HEK293 (cell line): ENCODE data around the gene HGS.

ENCODE experiments used
- CTCF ChIA-PET: fragments of 350-600 bp; formaldehyde crosslinking; extraction: SDS; loops from one replicate; lab custom pipeline; 2021; ENCODE audit warnings: antibody characterized with exemption; lab: Yijun Ruan, JAX
- POLR2A ChIA-PET: fragments of 300-600 bp; formaldehyde crosslinking; extraction: SDS; loops from one replicate; lab custom pipeline; 2020; ENCODE audit warnings: antibody characterized with exemption, inconsistent platforms; lab: Yijun Ruan, JAX
- H3K27ac ChIP-seq: fragments of 200-500 bp; sonication (Bioruptor generic); 2 replicates; pipeline ENCODE4 v1.5.1; 2014; ENCODE audit warnings: low read depth, low read length, control low read depth, inconsistent platforms; ENCODE audit errors: extremely low read depth
- H3K36me3 ChIP-seq, 2 experiments: fragments of 200-500 bp in 1 of 2; sonication (Bioruptor generic) in 1 of 2; 1 replicate in 1 of 2; 2 replicates in 1 of 2; pipeline ENCODE4 v1.5.1; 2014 to 2017; ENCODE audit warnings: inconsistent platforms in 2 of 2, low read length in 2 of 2; ENCODE audit not compliant: control insufficient read depth in 2 of 2, insufficient read depth in 1 of 2
- H3K4me1 ChIP-seq: fragments of 200-500 bp; sonication (Bioruptor generic); 2 replicates; pipeline ENCODE4 v1.5.1; 2014; ENCODE audit warnings: mild to moderate bottlenecking, low read length, inconsistent platforms; ENCODE audit not compliant: control insufficient read depth, insufficient read depth
- H3K4me3 ChIP-seq: 2 replicates; pipeline ENCODE4 v1.5.1; 2011; ENCODE audit warnings: low read depth, mild to moderate bottlenecking, control low read depth, low read length, moderate library complexity
- H3K9me3 ChIP-seq: fragments of 200-500 bp; sonication (Bioruptor generic); 2 replicates; pipeline ENCODE4 v1.5.1; 2014; ENCODE audit warnings: low read depth, low read length, inconsistent platforms; ENCODE audit not compliant: control insufficient read depth, insufficient read depth
- GFI1B ChIP-seq: fragments of 450-650 bp; formaldehyde crosslinking; IDR thresholded peaks from 2 replicates; pipeline ENCODE4 v1.5.1; 2016; ENCODE audit warnings: missing biosample characterization, missing genetic modification characterization
- GLIS2 ChIP-seq: fragments of 450-650 bp; formaldehyde crosslinking; IDR thresholded peaks from 2 replicates; pipeline ENCODE4 v1.5.1; 2016; ENCODE audit warnings: missing biosample characterization, missing genetic modification characterization
- KLF1 ChIP-seq: fragments of 450-650 bp; formaldehyde crosslinking; IDR thresholded peaks from 2 replicates; pipeline ENCODE4 v1.5.1; 2016; ENCODE audit warnings: missing biosample characterization, missing genetic modification characterization
- OSR2 ChIP-seq: fragments of 450-650 bp; formaldehyde crosslinking; IDR thresholded peaks from 2 replicates; pipeline ENCODE4 v1.5.1; 2016; ENCODE audit warnings: missing biosample characterization, missing genetic modification characterization
- REPIN1 ChIP-seq: fragments of 450-650 bp; formaldehyde crosslinking; IDR thresholded peaks from 2 replicates; pipeline ENCODE4 v1.5.1; 2017; ENCODE audit warnings: missing biosample characterization, missing genetic modification characterization, low read depth
- ZEB2 ChIP-seq: fragments of 450-650 bp; formaldehyde crosslinking; IDR thresholded peaks from 2 replicates; pipeline ENCODE4 v1.5.1; 2016; ENCODE audit warnings: missing biosample characterization, missing genetic modification characterization
- ZFP37 ChIP-seq: fragments of 450-650 bp; formaldehyde crosslinking; IDR thresholded peaks from 2 replicates; pipeline ENCODE4 v1.5.1; 2016; ENCODE audit warnings: missing biosample characterization, missing genetic modification characterization
- ZNF114 ChIP-seq: fragments of 450-650 bp; formaldehyde crosslinking; IDR thresholded peaks from 2 replicates; pipeline ENCODE4 v1.5.0; 2017; ENCODE audit warnings: missing biosample characterization, missing genetic modification characterization
- ZNF157 ChIP-seq: fragments of 450-650 bp; formaldehyde crosslinking; IDR thresholded peaks from 2 replicates; pipeline ENCODE4 v1.5.1; 2016; ENCODE audit warnings: missing biosample characterization, missing genetic modification characterization
- ZNF16 ChIP-seq: fragments of 450-650 bp; formaldehyde crosslinking; IDR thresholded peaks from 2 replicates; pipeline ENCODE4 v1.5.1; 2016; ENCODE audit warnings: low read depth, missing biosample characterization, missing genetic modification characterization
- ZNF19 ChIP-seq: fragments of 450-650 bp; formaldehyde crosslinking; IDR thresholded peaks from 2 replicates; pipeline ENCODE4; 2016; ENCODE audit warnings: missing biosample characterization, missing genetic modification characterization, low read depth
- ZNF302 ChIP-seq: fragments of 450-650 bp; formaldehyde crosslinking; IDR thresholded peaks from 2 replicates; pipeline ENCODE4 v1.5.1; 2016; ENCODE audit warnings: missing biosample characterization, missing genetic modification characterization, low read depth
- ZNF426 ChIP-seq: fragments of 450-650 bp; formaldehyde crosslinking; IDR thresholded peaks from 2 replicates; pipeline ENCODE4 v1.5.1; 2017; ENCODE audit warnings: missing biosample characterization, missing genetic modification characterization, mild to moderate bottlenecking, inconsistent platforms, moderate library complexity
- ZNF560 ChIP-seq: fragments of 450-650 bp; formaldehyde crosslinking; IDR thresholded peaks from 2 replicates; pipeline ENCODE4 v1.5.1; 2017; ENCODE audit warnings: missing biosample characterization, missing genetic modification characterization, borderline replicate concordance
- ZNF610 ChIP-seq: fragments of 450-650 bp; formaldehyde crosslinking; IDR thresholded peaks from 2 replicates; pipeline ENCODE4 v1.5.1; 2016; ENCODE audit warnings: missing biosample characterization, missing genetic modification characterization, borderline replicate concordance
- ZNF776 ChIP-seq: fragments of 450-650 bp; formaldehyde crosslinking; IDR thresholded peaks from 2 replicates; pipeline ENCODE4 v1.5.0; 2017; ENCODE audit warnings: missing biosample characterization, missing genetic modification characterization, borderline replicate concordance
- ZNF792 ChIP-seq: fragments of 450-650 bp; formaldehyde crosslinking; IDR thresholded peaks from 2 replicates; pipeline ENCODE4 v1.5.1; 2016; ENCODE audit warnings: missing biosample characterization, missing genetic modification characterization
- TF ChIP-seq, protein P1 (sequence below): fragments of 450-650 bp; formaldehyde crosslinking; IDR thresholded peaks from 2 replicates; pipeline ENCODE4 v1.5.1; 2016; ENCODE audit warnings: missing biosample characterization, missing genetic modification characterization
- TF ChIP-seq, protein P2 (sequence below): fragments of 450-650 bp; formaldehyde crosslinking; IDR thresholded peaks from 2 replicates; pipeline ENCODE4 v1.5.1; 2016; ENCODE audit warnings: missing biosample characterization, missing genetic modification characterization
- TF ChIP-seq, protein P3 (sequence below): fragments of 450-650 bp; formaldehyde crosslinking; IDR thresholded peaks from 2 replicates; pipeline ENCODE4 v1.5.0; 2017; ENCODE audit warnings: missing biosample characterization, missing genetic modification characterization, borderline replicate concordance
- TF ChIP-seq, protein P4 (sequence below): fragments of 450-650 bp; formaldehyde crosslinking; IDR thresholded peaks from 2 replicates; pipeline ENCODE4 v1.5.1; 2016; ENCODE audit warnings: missing biosample characterization, missing genetic modification characterization

The HGS gene

DNA sequence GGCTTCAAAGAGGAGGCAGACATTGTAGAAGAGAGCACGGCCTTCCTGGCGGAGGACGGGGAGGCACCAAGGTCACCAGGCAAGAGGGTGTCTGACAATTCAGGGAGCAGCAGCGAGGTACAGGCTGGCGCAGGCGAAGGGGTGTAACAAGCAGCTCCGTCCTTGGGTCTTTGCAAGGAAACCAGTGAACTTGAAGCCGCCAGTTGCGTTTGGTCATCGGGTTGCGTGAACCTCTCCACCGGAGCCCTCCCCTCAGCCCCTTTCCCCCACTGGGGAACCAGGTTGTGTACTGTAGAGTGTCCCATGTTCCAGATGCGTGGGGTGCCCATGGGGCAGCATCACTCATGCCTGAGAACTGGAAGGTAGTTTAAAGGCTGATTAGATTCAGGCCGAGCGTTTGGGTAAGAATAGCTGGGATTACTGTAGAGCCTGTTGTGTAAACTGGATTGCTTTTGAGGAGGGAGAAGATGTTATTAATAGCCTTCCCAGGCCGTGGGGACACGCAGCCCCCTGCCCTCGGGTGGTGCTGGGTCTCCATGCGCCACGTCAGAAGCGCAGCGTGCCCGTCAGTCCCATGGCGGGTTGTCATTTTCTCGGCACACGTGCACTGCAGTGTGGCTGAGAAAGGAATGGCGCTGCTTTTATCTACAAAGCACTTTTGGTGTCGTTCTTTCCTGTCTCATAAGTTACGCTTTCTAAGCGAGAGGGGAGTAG, 21.9 kb downstream of the HGS start (continued):
- TF ChIP-seq, protein P1, sequence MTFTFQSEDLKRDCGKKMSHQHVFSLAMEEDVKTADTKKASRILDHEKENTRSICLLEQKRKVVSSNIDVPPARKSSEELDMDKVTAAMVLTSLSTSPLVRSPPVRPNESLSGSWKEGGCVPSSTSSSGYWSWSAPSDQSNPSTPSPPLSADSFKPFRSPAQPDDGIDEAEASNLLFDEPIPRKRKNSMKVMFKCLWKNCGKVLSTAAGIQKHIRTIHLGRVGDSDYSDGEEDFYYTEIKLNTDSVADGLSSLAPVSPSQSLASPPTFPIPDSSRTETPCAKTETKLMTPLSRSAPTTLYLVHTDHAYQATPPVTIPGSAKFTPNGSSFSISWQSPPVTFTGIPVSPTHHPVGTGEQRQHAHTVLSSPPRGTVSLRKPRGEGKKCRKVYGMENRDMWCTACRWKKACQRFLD (tag by site-specific recombination): no peak
- TF ChIP-seq ZEB2 (tag by site-specific recombination): no peak
- no peak for TF ChIP-seq OSR2 (tag by site-specific recombination)
- no peak for TF ChIP-seq ZNF19 (tag by site-specific recombination)
- TF ChIP-seq ZNF776 (tag by site-specific recombination): no peak
- TF ChIP-seq, all 188 proteins: peak for 0

DNA sequence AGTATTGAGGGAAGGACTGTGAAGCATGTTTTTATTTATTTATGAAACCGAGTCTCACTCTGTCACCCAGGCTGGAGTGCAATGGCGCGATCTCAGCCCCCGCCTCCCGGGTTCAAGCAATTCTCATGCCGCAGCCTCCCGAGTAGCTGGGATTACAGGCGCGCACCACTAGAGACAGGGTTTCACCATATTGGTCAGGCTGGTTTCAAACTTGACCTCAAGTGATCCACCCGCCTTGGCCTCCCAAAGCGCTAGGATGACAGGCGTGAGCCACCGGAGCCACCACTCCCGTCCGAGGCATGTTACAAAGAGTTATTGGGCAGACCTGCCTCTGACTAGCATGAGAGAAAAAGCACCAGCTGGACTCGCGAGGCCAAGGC, 22.4 kb downstream of the HGS start:
- ChIA-PET POLR2A (interaction anchor here (1.0 to 1.8 kb wide), 4 partner anchors 19 to 127 kb away, joined by 3 to 7 read pairs (median 4); partner anchors contain the start of genes ARL16, CCDC137, HGS and MCRIP1), CTCF (interaction anchor here (0.6 kb wide), 1 partner anchor 149 kb away, joined by 4 read pairs; no protein-coding TSS in a partner anchor)
- Histone ChIP-seq H3K4me3 (no peak overlapping the region), H3K9me3 (no peaks in the 10 kb centered on the region), H3K27ac (no peak overlapping the region), H3K4me1 (peaks cover 4% of the 10 kb centered on the region; the same call in 1 of the 2 replicates), H3K36me3 (peaks cover 20 to 63% of the 10 kb centered on the region in 2 experiments)
- no peak for TF ChIP-seq ZNF610
- TF ChIP-seq, protein P2, sequence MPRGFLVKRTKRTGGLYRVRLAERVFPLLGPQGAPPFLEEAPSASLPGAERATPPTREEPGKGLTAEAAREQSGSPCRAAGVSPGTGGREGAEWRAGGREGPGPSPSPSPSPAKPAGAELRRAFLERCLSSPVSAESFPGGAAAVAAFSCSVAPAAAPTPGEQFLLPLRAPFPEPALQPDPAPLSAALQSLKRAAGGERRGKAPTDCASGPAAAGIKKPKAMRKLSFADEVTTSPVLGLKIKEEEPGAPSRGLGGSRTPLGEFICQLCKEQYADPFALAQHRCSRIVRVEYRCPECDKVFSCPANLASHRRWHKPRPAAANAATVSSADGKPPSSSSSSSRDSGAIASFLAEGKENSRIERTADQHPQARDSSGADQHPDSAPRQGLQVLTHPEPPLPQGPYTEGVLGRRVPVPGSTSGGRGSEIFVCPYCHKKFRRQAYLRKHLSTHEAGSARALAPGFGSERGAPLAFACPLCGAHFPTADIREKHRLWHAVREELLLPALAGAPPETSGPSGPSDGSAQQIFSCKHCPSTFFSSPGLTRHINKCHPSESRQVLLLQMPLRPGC (tag by site-specific recombination): no peak
- TF ChIP-seq KLF1 (tag by site-specific recombination): 0 out of 2 replicates have a peak, but pooled peaks have one; percentile 33
- TF ChIP-seq ZNF157 (tag by site-specific recombination): no peak
- TF ChIP-seq, protein P3, sequence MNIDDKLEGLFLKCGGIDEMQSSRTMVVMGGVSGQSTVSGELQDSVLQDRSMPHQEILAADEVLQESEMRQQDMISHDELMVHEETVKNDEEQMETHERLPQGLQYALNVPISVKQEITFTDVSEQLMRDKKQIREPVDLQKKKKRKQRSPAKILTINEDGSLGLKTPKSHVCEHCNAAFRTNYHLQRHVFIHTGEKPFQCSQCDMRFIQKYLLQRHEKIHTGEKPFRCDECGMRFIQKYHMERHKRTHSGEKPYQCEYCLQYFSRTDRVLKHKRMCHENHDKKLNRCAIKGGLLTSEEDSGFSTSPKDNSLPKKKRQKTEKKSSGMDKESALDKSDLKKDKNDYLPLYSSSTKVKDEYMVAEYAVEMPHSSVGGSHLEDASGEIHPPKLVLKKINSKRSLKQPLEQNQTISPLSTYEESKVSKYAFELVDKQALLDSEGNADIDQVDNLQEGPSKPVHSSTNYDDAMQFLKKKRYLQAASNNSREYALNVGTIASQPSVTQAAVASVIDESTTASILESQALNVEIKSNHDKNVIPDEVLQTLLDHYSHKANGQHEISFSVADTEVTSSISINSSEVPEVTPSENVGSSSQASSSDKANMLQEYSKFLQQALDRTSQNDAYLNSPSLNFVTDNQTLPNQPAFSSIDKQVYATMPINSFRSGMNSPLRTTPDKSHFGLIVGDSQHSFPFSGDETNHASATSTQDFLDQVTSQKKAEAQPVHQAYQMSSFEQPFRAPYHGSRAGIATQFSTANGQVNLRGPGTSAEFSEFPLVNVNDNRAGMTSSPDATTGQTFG (tag by site-specific recombination): no peak
- no peak for TF ChIP-seq ZNF792 (tag by site-specific recombination)

DNA sequence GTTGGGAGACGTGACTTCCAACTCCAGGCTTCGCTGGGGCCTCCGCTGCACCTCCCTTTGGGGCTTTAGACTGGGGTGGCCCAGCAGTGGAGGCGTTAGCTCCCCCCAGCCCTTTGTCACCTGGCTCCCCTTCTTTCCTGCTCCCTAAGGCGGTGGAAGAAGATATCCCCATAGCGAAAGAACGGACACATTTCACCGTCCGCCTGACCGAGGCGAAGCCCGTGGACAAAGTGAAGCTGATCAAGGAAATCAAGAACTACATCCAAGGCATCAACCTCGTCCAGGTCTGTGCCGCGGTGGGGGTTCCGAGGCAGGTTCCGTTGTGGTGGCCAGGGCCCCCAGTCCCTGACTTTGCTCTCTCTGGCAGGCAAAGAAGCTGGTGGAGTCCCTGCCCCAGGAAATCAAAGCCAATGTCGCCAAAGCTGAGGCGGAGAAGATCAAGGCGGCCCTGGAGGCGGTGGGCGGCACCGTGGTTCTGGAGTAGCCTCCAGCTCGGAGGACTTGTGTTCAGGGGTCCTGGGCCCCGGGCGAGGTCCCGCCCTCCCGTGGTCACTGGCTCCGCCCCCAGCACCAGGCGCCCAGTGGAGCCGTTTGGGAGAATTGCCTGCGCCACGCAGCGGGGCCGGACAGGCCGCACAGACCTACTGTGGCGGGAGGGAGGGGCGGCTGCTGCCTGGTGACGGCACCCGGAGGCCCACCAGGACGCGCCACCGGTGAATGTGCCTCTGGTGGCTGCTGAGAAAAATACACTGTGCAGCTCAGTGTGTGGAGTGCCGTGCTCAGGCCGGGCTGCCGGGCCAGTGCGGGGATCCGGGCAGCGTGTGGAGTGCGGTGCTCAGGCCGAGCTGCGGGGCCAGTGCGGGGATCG, 23.2 kb downstream of the HGS start:
- Histone ChIP-seq H3K4me1 (peaks cover 6% of the 10 kb centered on the region; the same call in 1 of the 2 replicates), H3K36me3 (peaks cover 19 to 55% of the 10 kb centered on the region in 2 experiments), H3K4me3 (no peak overlapping the region), H3K9me3 (no peaks in the 10 kb centered on the region), H3K27ac (peak overlapping the region; percentile 17; the same call in 1 of the 2 replicates)
- TF ChIP-seq ZFP37 (tag by site-specific recombination) (no peak), ZNF560 (tag by site-specific recombination) (no peak), GLIS2 (tag by site-specific recombination) (no peak), ZNF16 (tag by site-specific recombination) (no peak), ZNF114 (tag by site-specific recombination) (no peak), ZNF426 (tag by site-specific recombination) (no peak), REPIN1 (tag by site-specific recombination) (no peak), GFI1B (no peak), ZNF302 (tag by site-specific recombination) (no peak)
- TF ChIP-seq, protein P4, sequence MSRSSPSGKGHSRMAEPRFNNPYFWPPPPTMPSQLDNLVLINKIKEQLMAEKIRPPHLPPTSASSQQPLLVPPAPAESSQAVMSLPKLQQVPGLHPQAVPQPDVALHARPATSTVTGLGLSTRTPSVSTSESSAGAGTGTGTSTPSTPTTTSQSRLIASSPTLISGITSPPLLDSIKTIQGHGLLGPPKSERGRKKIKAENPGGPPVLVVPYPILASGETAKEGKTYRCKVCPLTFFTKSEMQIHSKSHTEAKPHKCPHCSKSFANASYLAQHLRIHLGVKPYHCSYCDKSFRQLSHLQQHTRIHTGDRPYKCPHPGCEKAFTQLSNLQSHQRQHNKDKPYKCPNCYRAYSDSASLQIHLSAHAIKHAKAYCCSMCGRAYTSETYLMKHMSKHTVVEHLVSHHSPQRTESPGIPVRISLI (tag by site-specific recombination): no peak
- ChIA-PET CTCF (interaction anchor here (0.6 kb wide), 1 partner anchor 148 kb away, joined by 4 read pairs; no protein-coding TSS in a partner anchor), POLR2A (interaction anchor here (1.0 to 1.8 kb wide), 4 partner anchors 19 to 126 kb away, joined by 3 to 7 read pairs (median 4); partner anchors contain the start of genes ARL16, CCDC137, HGS and MCRIP1)
